ENCODE measurements around the gene RBKS.

- TF ChIP-seq CTCF (IDR thresholded peaks at IDR 0.05) (no peak), POLR2A (IDR thresholded peaks at IDR 0.05) (no peak)
Measured at GRCh38 chr2:27839022-27839618, 51.1 kb downstream of the RBKS start.

Data from breast epithelium (tissue), 3 donors.